ENCODE data around the gene BUB3.

Gene BUB3

DNA sequence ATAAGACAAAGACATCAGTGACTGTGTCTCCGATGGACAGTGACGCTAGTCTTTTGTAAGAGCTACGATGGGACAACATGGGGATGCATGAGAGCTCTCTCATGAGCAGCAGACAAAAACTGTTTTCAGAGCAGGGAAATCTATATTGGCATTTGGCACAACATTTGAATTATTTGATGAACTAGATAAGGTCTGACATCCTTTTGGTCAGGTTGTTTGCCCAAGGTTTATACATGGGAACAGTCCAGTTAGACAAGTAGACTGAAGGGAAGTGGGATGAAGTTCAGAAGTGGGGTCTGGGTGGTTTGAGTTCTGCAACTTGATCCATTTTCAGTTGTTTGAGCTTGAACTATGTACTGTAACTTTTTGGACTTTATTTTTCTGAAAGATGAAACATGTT, 50.8 kb downstream of the BUB3 start:
- DNase-seq: no peak

DNA sequence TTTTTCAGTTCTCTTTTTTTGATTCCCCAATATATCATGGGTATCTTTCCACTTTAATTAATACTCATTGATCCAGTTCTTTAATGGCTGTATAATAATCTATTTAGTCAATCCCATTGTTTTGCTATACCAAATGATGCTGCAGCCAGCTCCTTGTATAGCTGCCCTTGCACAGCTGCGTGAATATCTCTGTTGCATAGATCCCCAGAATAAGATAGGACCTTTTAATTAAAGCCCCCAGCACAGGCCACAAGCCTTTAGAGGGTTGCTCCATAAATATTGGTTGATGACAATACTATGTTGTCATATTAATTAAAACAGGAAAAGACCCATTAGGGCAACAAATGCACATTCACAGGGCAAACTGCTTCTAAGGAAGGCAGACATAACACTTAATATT, 57.9 kb downstream of the BUB3 start:
- no peak for DNase-seq

DNA sequence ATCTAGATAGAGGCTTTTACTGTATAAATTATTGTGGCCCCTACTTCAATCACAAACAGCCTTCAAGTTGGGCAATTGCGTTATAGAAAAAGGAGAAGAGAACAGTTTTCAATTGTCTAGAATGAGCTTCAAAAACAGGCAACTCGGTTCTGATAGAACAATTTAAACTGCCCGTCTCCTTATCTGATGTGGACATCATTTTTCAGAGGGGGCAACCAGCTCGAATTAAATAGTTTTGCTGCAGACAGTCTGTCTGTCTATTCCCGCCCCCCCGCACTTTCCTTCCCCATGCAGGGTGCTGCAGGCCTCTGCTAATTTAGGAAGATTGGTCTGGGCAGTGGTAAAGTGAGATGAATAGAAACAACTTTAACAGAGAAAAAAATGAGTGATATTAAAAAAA, 58.4 kb downstream of the BUB3 start:
- no peak for DNase-seq

DNA sequence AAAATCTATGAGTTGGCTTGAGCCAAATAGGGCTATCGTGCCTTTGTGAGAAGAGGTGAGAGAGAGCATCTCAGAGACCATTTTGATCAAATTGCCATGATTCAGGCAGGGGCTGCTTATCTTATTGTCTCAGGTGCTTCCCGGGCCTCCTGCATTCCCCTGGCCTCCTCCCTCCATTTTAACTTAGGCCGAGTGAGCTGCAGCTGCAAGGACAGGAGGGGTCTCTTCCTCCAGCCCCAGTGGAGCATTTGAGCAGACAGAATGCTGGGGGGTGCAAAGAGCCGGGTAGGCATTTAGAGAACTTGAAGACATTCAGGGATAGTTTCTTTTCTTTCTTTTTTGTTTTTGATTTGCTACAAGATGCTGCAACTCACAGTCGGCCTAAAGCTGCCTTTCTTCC, 59.0 kb downstream of the BUB3 start:
- no peak for DNase-seq

All from retina (tissue), 1 donor.